ENCODE data around the gene NUDT16L1. TPM values are rescaled to one million over a fixed set of nuclear protein-coding genes. Genes with fewer than 3 reads are reported as not detected.

Gene NUDT16L1
- total and polyA plus RNA-seq, 2 of the 13 experiments (the other 11 are each of a cell fraction or from before 2014, with no cell fraction given) = 28.0 to 40.5 TPM

- TF ChIP-seq PATZ1 (CRISPR knock-in tag; IDR thresholded peaks at IDR 0.05) = no peak
- no peak for TF ChIP-seq NFE2L1 (CRISPR knock-in tag; IDR thresholded peaks at IDR 0.05; ENCODE audit: borderline replicate concordance)
- no peak for TF ChIP-seq ATF4 (CRISPR knock-in tag; IDR thresholded peaks at IDR 0.05)
- no peak for TF ChIP-seq ZNF670 (CRISPR knock-in tag; IDR thresholded peaks at IDR 0.05; ENCODE audit: borderline replicate concordance)
- no peak for TF ChIP-seq HOXD1 (CRISPR knock-in tag; IDR thresholded peaks at IDR 0.05)
- peak; percentile 42; the same call in 1 of the 2 replicates for TF ChIP-seq RFXAP (CRISPR knock-in tag; IDR thresholded peaks at IDR 0.05; ENCODE audit: borderline replicate concordance)
- no peak; the same call in 1 of the 2 replicates for TF ChIP-seq ZNF333 (CRISPR knock-in tag; IDR thresholded peaks at IDR 0.05; ENCODE audit: borderline replicate concordance)
- TF ChIP-seq ZNF496 (CRISPR knock-in tag; IDR thresholded peaks at IDR 0.05; ENCODE audit: insufficient replicate concordance) = no peak
- no peak for TF ChIP-seq ZNF225 (CRISPR knock-in tag; IDR thresholded peaks at IDR 0.05)
- no peak for TF ChIP-seq NFATC3 (CRISPR knock-in tag; IDR thresholded peaks at IDR 0.05)
- no peak for TF ChIP-seq ZNF17 (CRISPR knock-in tag; IDR thresholded peaks at IDR 0.05)
- peak; percentile 18; the same call in 1 of the 2 replicates for TF ChIP-seq SPEN (CRISPR knock-in tag; IDR thresholded peaks at IDR 0.05; ENCODE audit: low read depth)
- TF ChIP-seq ASH2L (IDR thresholded peaks at IDR 0.05; ENCODE audit: insufficient read length, low read depth, low read length) = no peak
- no peak for TF ChIP-seq MEIS1 (CRISPR knock-in tag; IDR thresholded peaks at IDR 0.05; ENCODE audit: borderline replicate concordance)
- TF ChIP-seq U2AF2 (IDR thresholded peaks at IDR 0.05; ENCODE audit: low read depth, low read length) = no peak
- no peak for TF ChIP-seq TRAFD1 (CRISPR knock-in tag; IDR thresholded peaks at IDR 0.05; ENCODE audit: borderline replicate concordance)
- peak; percentile 60; the same call in 1 of the 2 replicates for TF ChIP-seq SIN3A (IDR thresholded peaks at IDR 0.05; ENCODE audit: borderline replicate concordance, low read depth, low read length)
- TF ChIP-seq ARID2 (CRISPR knock-in tag; IDR thresholded peaks at IDR 0.05; ENCODE audit: borderline replicate concordance) = no peak
- peak; percentile 96 for TF ChIP-seq KDM2A (CRISPR knock-in tag; IDR thresholded peaks at IDR 0.05; ENCODE audit: borderline replicate concordance, low read depth)
- TF ChIP-seq CCAR2 (optimal IDR thresholded peaks at IDR 0.05; ENCODE audit: low read depth, low read length) = no peak
- TF ChIP-seq NFRKB (IDR thresholded peaks at IDR 0.05) = no peak
- TF ChIP-seq ZNF777 (CRISPR knock-in tag; IDR thresholded peaks at IDR 0.05) = peak; percentile 81
- TF ChIP-seq NONO (IDR thresholded peaks at IDR 0.05) = no peak
- peak; percentile 62; the same call in 1 of the 2 replicates for TF ChIP-seq NONO (CRISPR knock-in tag; conservative IDR thresholded peaks at IDR 0.05)
Observed at GRCh38 chr16:4693296-4693955, at the start of gene NUDT16L1 (continued).

All from HepG2 (cell line).